GM12878 (cell line): ENCODE measurements around the gene SLC34A3. TPM values are rescaled to one million over a fixed set of nuclear protein-coding genes. Genes with fewer than 3 reads are reported as not detected.

Experiments
- BHLHE40 ChIP-seq, 2 experiments: fragments of 450-650 bp in 1 of 2; IDR thresholded peaks; 2 replicates each; pipeline ENCODE4 v1.6.1; 2011 to 2017; ENCODE audit warnings: low read depth in 2 of 2, borderline replicate concordance in 1 of 2, improper control_type of control experiment in 1 of 2, low read length in 1 of 2, mild to moderate bottlenecking in 1 of 2
- CHD2 ChIP-seq: IDR thresholded peaks from 2 replicates; pipeline ENCODE4 v1.6.1; 2011; ENCODE audit warnings: low read depth, low read length, improper control_type of control experiment, borderline replicate concordance
- E4F1 ChIP-seq: fragments of 450-650 bp; IDR thresholded peaks from 2 replicates; pipeline ENCODE4 v1.6.1; 2018; ENCODE audit warnings: borderline replicate concordance, mild to moderate bottlenecking; ENCODE audit not compliant: partially characterized antibody
- EGR1 ChIP-seq, 2 experiments: IDR thresholded peaks; 1 replicate in 1 of 2; 2 replicates in 1 of 2; pipeline ENCODE4 v1.6.1; 2011 to 2012; ENCODE audit warnings: low read depth in 2 of 2, low read length in 2 of 2, borderline replicate concordance in 1 of 2, mild to moderate bottlenecking in 1 of 2, moderate library complexity in 1 of 2
- EP300 ChIP-seq, 2 experiments: fragments of 150-350 bp in 1 of 2; IDR thresholded peaks; 2 replicates each; pipeline ENCODE4 v1.6.1; 2011 to 2012; ENCODE audit warnings: low read depth in 2 of 2, low read length in 2 of 2, borderline replicate concordance in 1 of 2, improper control_type of control experiment in 1 of 2, inconsistent platforms in 1 of 2; ENCODE audit not compliant: control insufficient read depth in 1 of 2
- HDAC2 ChIP-seq: fragments of 200-600 bp; sonication (generic); IDR thresholded peaks from 2 replicates; pipeline ENCODE4 v1.6.1; 2017
- IKZF1 ChIP-seq: fragments of 450-650 bp; conservative IDR thresholded peaks from 2 replicates; pipeline ENCODE4 v1.6.1; 2017; ENCODE audit warnings: antibody characterized with exemption, mild to moderate bottlenecking
- MTA3 ChIP-seq: IDR thresholded peaks from 2 replicates; pipeline ENCODE4 v1.6.1; 2012; ENCODE audit warnings: low read length, inconsistent platforms, borderline replicate concordance
- MYB ChIP-seq: fragments of 150-350 bp; IDR thresholded peaks from 2 replicates; pipeline ENCODE4 v1.6.1; 2014; ENCODE audit warnings: mild to moderate bottlenecking, low read depth, low read length, borderline replicate concordance
- NBN ChIP-seq: fragments of 450-650 bp; IDR thresholded peaks from 2 replicates; pipeline ENCODE4 v1.6.1; 2016
- NKRF ChIP-seq: fragments of 450-650 bp; conservative IDR thresholded peaks from 2 replicates; pipeline ENCODE4 v1.6.1; 2017; ENCODE audit warnings: mild to moderate bottlenecking, moderate library complexity
- POLR2A ChIP-seq: IDR thresholded peaks from 2 replicates; pipeline ENCODE4 v1.6.1; 2011; ENCODE audit warnings: low read depth, mild to moderate bottlenecking, low read length
- REST ChIP-seq: IDR thresholded peaks from 2 replicates; pipeline ENCODE4 v1.6.1; 2012; ENCODE audit warnings: mild to moderate bottlenecking, low read depth, low read length
- SMARCA5 ChIP-seq: fragments of 450-650 bp; IDR thresholded peaks from 2 replicates; pipeline ENCODE4 v1.6.1; 2017; ENCODE audit warnings: mild to moderate bottlenecking
- STAT3 ChIP-seq: IDR thresholded peaks from 2 replicates; pipeline ENCODE4 v1.6.1; 2011; ENCODE audit warnings: low read depth, low read length, improper control_type of control experiment
- TCF7 ChIP-seq: IDR thresholded peaks from 2 replicates; pipeline ENCODE4 v1.6.1; 2014; ENCODE audit warnings: antibody characterized with exemption, borderline replicate concordance
- YBX1 ChIP-seq: fragments of 450-650 bp; IDR thresholded peaks from 2 replicates; pipeline ENCODE4 v1.6.1; 2016; ENCODE audit warnings: antibody characterized with exemption
- polyA plus RNA-seq, 11 experiments: library from polyadenylated mRNA; depleted of rRNA in 4 of 11; unstranded in 6 of 11; stranded (reverse) in 5 of 11; fragments of >200 nt; fragmentation: Nextera tagmentation in 4 of 11; fragmentation: Illumina TruSeq in 1 of 11; extraction: Ambion mirVana in 4 of 11; extraction: Trizol in 1 of 11; gene quantifications; 1 replicate in 1 of 11; 2 replicates in 10 of 11; pipeline versions ENCODE4 v1.2.1 to v1.2.3, GENCODE V29; 2011 to 2016; ENCODE audit warnings: inconsistent platforms in 2 of 11, missing spikeins in 2 of 11, low read depth in 1 of 11
- total RNA-seq, 4 experiments: library from RNA; depleted of rRNA in 3 of 4; stranded (reverse); fragments of >200 nt in 3 of 4; fragmentation: Illumina TruSeq in 1 of 4; extraction: Trizol in 1 of 4; gene quantifications; 2 replicates each; pipeline versions ENCODE4 v1.2.1 to v1.2.3, GENCODE V29; 2013 to 2021
- TF ChIP-seq, protein P1 (sequence below): IDR thresholded peaks from 2 replicates; pipeline ENCODE4 v1.6.1; 2011; ENCODE audit warnings: borderline replicate concordance, low read depth, mild to moderate bottlenecking, moderate library complexity, low read length; ENCODE audit not compliant: insufficient read depth, poor library complexity, severe bottlenecking

Gene SLC34A3
- total and polyA plus RNA-seq, 10 of the 15 experiments (the other 5 are each of a cell fraction or from before 2014, with no cell fraction given) = not detected

- TF ChIP-seq, protein P1, sequence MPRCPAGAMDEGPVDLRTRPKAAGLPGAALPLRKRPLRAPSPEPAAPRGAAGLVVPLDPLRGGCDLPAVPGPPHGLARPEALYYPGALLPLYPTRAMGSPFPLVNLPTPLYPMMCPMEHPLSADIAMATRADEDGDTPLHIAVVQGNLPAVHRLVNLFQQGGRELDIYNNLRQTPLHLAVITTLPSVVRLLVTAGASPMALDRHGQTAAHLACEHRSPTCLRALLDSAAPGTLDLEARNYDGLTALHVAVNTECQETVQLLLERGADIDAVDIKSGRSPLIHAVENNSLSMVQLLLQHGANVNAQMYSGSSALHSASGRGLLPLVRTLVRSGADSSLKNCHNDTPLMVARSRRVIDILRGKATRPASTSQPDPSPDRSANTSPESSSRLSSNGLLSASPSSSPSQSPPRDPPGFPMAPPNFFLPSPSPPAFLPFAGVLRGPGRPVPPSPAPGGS = no peak
- TF ChIP-seq SMARCA5 = 0 out of 2 replicates have a peak, but pooled peaks have one; percentile 45
- TF ChIP-seq HDAC2 = no peak
- no peak for TF ChIP-seq REST
- no peak for TF ChIP-seq TCF7
- TF ChIP-seq NKRF = 0 out of 2 replicates have a peak, but pooled peaks have one; percentile 44
- no peak for TF ChIP-seq NBN
- no peak for TF ChIP-seq EP300 (IDR thresholded peaks at IDR 0.05; ENCODE audit: borderline replicate concordance in 1 of 2, control insufficient read depth in 1 of 2, low read depth in 2 of 2, low read length in 2 of 2)
- no peak for TF ChIP-seq MYB
- no peak for TF ChIP-seq MTA3
- no peak for TF ChIP-seq E4F1
- no peak for TF ChIP-seq CHD2
- TF ChIP-seq STAT3 = no peak
- TF ChIP-seq BHLHE40 (IDR thresholded peaks at IDR 0.05; ENCODE audit: borderline replicate concordance in 1 of 2, low read depth in 2 of 2, low read length in 1 of 2) = no peak
- 0 out of 3 replicates have a peak, but pooled peaks of 1 of the 2 experiments have one; percentile 34 for TF ChIP-seq EGR1 (IDR thresholded peaks at IDR 0.05; ENCODE audit: borderline replicate concordance in 1 of 2, low read depth in 2 of 2, low read length in 2 of 2)
- no peak for TF ChIP-seq YBX1
- peak; percentile 32; the same call in 1 of the 2 replicates for TF ChIP-seq IKZF1
- no peak for TF ChIP-seq POLR2A
Measured at GRCh38 chr9:137222190-137223077, 8.3 kb upstream of the SLC34A3 start, which contains the start of gene RNF208 (continued).
